Liver (tissue), 9 donors: ENCODE measurements around the gene MPV17L. TPM values are rescaled to one million over a fixed set of nuclear protein-coding genes. Genes with fewer than 3 reads are reported as not detected.

Experiments used
- DNase-seq: peaks from one replicate; pipeline ENCODE4 v3.0.0-alpha.2; 2017; ENCODE audit warnings: low spot score
- H3K27ac ChIP-seq, 2 donors: one replicate each; pipeline ENCODE4 v1.7.0; 2013; ENCODE audit warnings: inconsistent platforms in 2 of 2, low read length in 2 of 2, control low read depth in 1 of 2, low read depth in 1 of 2, mild to moderate bottlenecking in 1 of 2
- H3K27me3 ChIP-seq, 4 donors: one replicate each; pipeline versions ENCODE4 v1.6.1 to v1.7.0; 2013; ENCODE audit warnings: low read length in 3 of 4, inconsistent platforms in 1 of 4, mild to moderate bottlenecking in 1 of 4, moderate library complexity in 1 of 4; ENCODE audit not compliant: control insufficient read depth in 4 of 4, insufficient read depth in 4 of 4
- H3K36me3 ChIP-seq, 4 donors: one replicate each; pipeline versions ENCODE4 v1.6.1 to v1.7.0; 2013; ENCODE audit warnings: low read length in 3 of 4, mild to moderate bottlenecking in 3 of 4, low read depth in 1 of 4, moderate library complexity in 1 of 4; ENCODE audit not compliant: control insufficient read depth in 4 of 4, insufficient read depth in 3 of 4
- H3K4me1 ChIP-seq, 4 donors: one replicate each; pipeline versions ENCODE4 v1.6.1 to v1.7.0; 2013; ENCODE audit warnings: low read length in 3 of 4, mild to moderate bottlenecking in 3 of 4, moderate library complexity in 1 of 4; ENCODE audit not compliant: control insufficient read depth in 4 of 4, insufficient read depth in 4 of 4
- H3K4me3 ChIP-seq, 3 donors: one replicate each; pipeline versions ENCODE4 v1.6.1 to v1.7.0; 2013; ENCODE audit warnings: low read length in 3 of 3, control low read depth in 1 of 3, low read depth in 1 of 3, mild to moderate bottlenecking in 1 of 3
- H3K9ac ChIP-seq, 2 donors: one replicate each; pipeline ENCODE4 v1.7.0; 2013; ENCODE audit warnings: low read length in 2 of 2, mild to moderate bottlenecking in 2 of 2, moderate library complexity in 2 of 2, control low read depth in 1 of 2, low read depth in 1 of 2
- H3K9me3 ChIP-seq, 4 donors: one replicate each; pipeline versions ENCODE4 v1.6.1 to v1.7.0; 2013; ENCODE audit warnings: low read length in 3 of 4; ENCODE audit not compliant: control insufficient read depth in 4 of 4
- FOXA1 ChIP-seq: IDR thresholded peaks from 2 replicates; pipeline ENCODE4 v1.6.1; 2016; ENCODE audit warnings: antibody characterized with exemption
- FOXA2 ChIP-seq: IDR thresholded peaks from 2 replicates; pipeline ENCODE4 v1.6.1; 2016; ENCODE audit warnings: antibody characterized with exemption
- GABPA ChIP-seq, 2 donors: IDR thresholded peaks in 1 of 2; conservative IDR thresholded peaks in 1 of 2; 2 replicates each; pipeline ENCODE4 v1.6.1; 2016; ENCODE audit warnings: antibody characterized with exemption in 2 of 2, mild to moderate bottlenecking in 1 of 2, moderate library complexity in 1 of 2
- HNF4A ChIP-seq, 2 donors: conservative IDR thresholded peaks; 2 replicates each; pipeline ENCODE4 v1.6.1; 2016; ENCODE audit warnings: antibody characterized with exemption in 2 of 2, mild to moderate bottlenecking in 2 of 2
- HNF4G ChIP-seq: IDR thresholded peaks from 2 replicates; pipeline ENCODE4 v1.6.1; 2016; ENCODE audit warnings: antibody characterized with exemption
- JUND ChIP-seq, 2 donors: IDR thresholded peaks; 2 replicates each; pipeline ENCODE4 v1.6.1; 2016; ENCODE audit warnings: antibody characterized with exemption in 2 of 2
- RAD21 ChIP-seq, 2 donors: IDR thresholded peaks; 2 replicates each; pipeline ENCODE4 v1.6.1; 2016; ENCODE audit warnings: antibody characterized with exemption in 2 of 2, mild to moderate bottlenecking in 2 of 2
- RXRA ChIP-seq, 2 donors: IDR thresholded peaks; 2 replicates each; pipeline ENCODE4 v1.6.1; 2017 to 2018; ENCODE audit warnings: antibody characterized with exemption in 2 of 2, mild to moderate bottlenecking in 1 of 2
- SP1 ChIP-seq: IDR thresholded peaks from 2 replicates; pipeline ENCODE4 v1.6.1; 2018; ENCODE audit warnings: antibody characterized with exemption, mild to moderate bottlenecking
- TAF1 ChIP-seq: conservative IDR thresholded peaks from 2 replicates; pipeline ENCODE4 v1.6.1; 2016; ENCODE audit warnings: antibody characterized with exemption, mild to moderate bottlenecking
- YY1 ChIP-seq: IDR thresholded peaks from 2 replicates; pipeline ENCODE4 v1.6.1; 2016; ENCODE audit warnings: antibody characterized with exemption, mild to moderate bottlenecking
- WGBS: extraction: QIAGEN DNeasy Blood & Tissue Kit; methylation state at CpG from one replicate; pipeline ENCODE4 v1.1.7; 2013; 5-methylcytosine and 5-hydroxymethylcytosine counted together
- polyA plus RNA-seq, 2 donors: library from polyadenylated mRNA; stranded (reverse) in 1 of 2; unstranded in 1 of 2; fragments of 200-250 nt in 1 of 2; fragments of >200 nt in 1 of 2; fragmentation: Nextera tagmentation in 1 of 2; extraction: Ambion mirVana in 1 of 2; gene quantifications; one replicate each; pipeline versions ENCODE4 v1.2.1 to v1.2.3, GENCODE V29; 2013 to 2015
- total RNA-seq, 2 donors: library from RNA; depleted of rRNA; stranded (reverse); fragments of >200 nt; gene quantifications; one replicate each; pipeline ENCODE4 v1.2.3, GENCODE V29; 2014
- TF ChIP-seq, protein P1 (sequence below): fragments of 150-350 bp; IDR thresholded peaks from 2 replicates; pipeline ENCODE4 v1.5.1; 2017; ENCODE audit warnings: improper control_type of control experiment, low read depth, low read length; ENCODE audit not compliant: missing input control
- TF ChIP-seq, protein P2 (sequence below): IDR thresholded peaks from 2 replicates; pipeline ENCODE4 v1.6.1; 2016; ENCODE audit warnings: antibody characterized with exemption
- TF ChIP-seq, protein P3 (sequence below): IDR thresholded peaks from 2 replicates; pipeline ENCODE4 v1.6.1; 2016; ENCODE audit warnings: antibody characterized with exemption
- TF ChIP-seq, protein P4 (sequence below): IDR thresholded peaks from 2 replicates; pipeline ENCODE4 v1.6.1; 2016; ENCODE audit warnings: antibody characterized with exemption, mild to moderate bottlenecking
- donor health status: healthy.
- donor health status: healthy.
- donor health status: healthy.
- donor health status: healthy.
- donor health status: healthy.

MPV17L gene
- total and polyA plus RNA-seq, 4 donors = 4.9 to 39.6 (median 8.8) TPM

DNA sequence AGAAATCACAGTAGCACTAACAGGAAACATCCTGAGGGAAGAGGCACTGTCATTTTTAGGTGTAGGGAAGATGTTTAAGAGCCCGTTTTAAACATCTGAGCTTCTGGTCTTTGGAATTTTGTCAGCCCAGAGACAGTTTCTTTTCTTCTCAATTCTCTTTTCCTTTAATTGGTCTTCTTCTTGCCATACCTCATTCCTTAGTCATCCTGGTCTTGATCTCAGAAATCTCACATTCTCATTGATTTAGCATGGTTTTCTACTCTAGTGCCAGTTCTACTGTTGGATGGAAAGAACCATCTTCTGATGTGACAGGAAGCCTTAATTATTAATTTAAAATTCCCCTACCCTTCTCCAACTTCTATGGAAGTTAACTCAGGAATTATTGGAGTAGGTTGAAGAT lies 64.2 kb downstream of the MPV17L start:
- 93% methylated on average over 1 of the region's 1 CpG for WGBS
- Histone ChIP-seq H3K4me3 (no peak overlapping the region), H3K9me3 (no peaks in the 10 kb centered on the region), H3K9ac (no peak overlapping the region), H3K4me1 (peaks cover 2 to 31% (median 14%) of the 10 kb centered on the region in 4 donors), H3K27ac (no peak overlapping the region), H3K27me3 (no peaks in the 10 kb centered on the region), H3K36me3 (no peaks in the 10 kb centered on the region)
- TF ChIP-seq TAF1 = no peak
- TF ChIP-seq, protein P1, sequence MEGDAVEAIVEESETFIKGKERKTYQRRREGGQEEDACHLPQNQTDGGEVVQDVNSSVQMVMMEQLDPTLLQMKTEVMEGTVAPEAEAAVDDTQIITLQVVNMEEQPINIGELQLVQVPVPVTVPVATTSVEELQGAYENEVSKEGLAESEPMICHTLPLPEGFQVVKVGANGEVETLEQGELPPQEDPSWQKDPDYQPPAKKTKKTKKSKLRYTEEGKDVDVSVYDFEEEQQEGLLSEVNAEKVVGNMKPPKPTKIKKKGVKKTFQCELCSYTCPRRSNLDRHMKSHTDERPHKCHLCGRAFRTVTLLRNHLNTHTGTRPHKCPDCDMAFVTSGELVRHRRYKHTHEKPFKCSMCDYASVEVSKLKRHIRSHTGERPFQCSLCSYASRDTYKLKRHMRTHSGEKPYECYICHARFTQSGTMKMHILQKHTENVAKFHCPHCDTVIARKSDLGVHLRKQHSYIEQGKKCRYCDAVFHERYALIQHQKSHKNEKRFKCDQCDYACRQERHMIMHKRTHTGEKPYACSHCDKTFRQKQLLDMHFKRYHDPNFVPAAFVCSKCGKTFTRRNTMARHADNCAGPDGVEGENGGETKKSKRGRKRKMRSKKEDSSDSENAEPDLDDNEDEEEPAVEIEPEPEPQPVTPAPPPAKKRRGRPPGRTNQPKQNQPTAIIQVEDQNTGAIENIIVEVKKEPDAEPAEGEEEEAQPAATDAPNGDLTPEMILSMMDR = no peak
- DNase-seq = no peak

DNA sequence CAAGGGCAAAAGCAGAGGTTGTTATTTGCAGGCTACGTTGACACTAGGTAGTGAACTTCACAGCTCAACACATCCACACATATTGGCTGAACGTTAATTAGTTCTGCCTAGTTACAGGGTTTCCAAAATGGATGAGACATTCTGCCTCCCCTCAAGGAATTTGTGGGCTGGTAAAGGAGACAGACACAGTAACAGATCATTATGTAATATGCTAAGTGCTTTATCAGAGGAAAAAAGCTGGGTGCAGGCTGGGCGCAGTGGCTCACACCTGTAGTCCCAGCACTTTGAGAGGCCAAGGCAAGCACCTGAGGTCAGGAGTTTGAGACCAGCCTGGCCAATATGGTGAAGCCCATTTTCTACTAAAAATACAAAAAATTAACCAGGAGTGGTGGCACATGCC lies 65.0 kb downstream of the MPV17L start:
- H3K9ac ChIP-seq = no peak overlapping the region
- WGBS = 70% methylated on average over 3 of the region's 3 CpGs
- TF ChIP-seq RXRA (IDR thresholded peaks at IDR 0.05) = no peak
- no peak for TF ChIP-seq RAD21 (IDR thresholded peaks at IDR 0.05)
- no peak for TF ChIP-seq YY1
- TF ChIP-seq HNF4A (conservative IDR thresholded peaks at IDR 0.05) = no peak
- TF ChIP-seq, protein P2, sequence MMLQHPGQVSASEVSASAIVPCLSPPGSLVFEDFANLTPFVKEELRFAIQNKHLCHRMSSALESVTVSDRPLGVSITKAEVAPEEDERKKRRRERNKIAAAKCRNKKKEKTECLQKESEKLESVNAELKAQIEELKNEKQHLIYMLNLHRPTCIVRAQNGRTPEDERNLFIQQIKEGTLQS = no peak
- TF ChIP-seq, protein P3, sequence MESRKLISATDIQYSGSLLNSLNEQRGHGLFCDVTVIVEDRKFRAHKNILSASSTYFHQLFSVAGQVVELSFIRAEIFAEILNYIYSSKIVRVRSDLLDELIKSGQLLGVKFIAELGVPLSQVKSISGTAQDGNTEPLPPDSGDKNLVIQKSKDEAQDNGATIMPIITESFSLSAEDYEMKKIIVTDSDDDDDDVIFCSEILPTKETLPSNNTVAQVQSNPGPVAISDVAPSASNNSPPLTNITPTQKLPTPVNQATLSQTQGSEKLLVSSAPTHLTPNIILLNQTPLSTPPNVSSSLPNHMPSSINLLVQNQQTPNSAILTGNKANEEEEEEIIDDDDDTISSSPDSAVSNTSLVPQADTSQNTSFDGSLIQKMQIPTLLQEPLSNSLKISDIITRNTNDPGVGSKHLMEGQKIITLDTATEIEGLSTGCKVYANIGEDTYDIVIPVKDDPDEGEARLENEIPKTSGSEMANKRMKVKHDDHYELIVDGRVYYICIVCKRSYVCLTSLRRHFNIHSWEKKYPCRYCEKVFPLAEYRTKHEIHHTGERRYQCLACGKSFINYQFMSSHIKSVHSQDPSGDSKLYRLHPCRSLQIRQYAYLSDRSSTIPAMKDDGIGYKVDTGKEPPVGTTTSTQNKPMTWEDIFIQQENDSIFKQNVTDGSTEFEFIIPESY = no peak
- no peak for TF ChIP-seq FOXA2

DNA sequence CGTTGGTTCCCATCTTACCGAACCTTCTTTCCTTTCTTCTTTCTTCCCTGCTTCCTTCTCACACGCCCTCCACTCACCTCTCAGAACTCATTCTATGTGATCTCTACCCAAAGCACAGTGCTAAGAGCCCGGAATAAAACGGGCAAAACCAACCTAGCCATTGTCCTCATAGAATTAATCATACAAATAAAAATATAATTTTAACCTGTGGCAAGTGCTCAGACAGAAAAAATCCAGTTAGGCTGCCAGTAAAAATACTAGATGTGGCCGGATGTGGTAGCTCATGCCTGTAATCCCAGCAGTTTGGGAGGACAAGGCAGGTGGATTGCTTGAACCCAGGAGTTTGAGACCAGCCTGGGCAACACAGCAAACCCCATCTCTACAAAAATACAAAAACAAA lies 65.8 kb downstream of the MPV17L start:
- Histone ChIP-seq H3K27me3 (no peaks in the 10 kb centered on the region), H3K27ac (no peak overlapping the region), H3K4me1 (peaks cover under 1 to 16% (median 5%) of the 10 kb centered on the region in 4 donors), H3K9ac (no peak overlapping the region), H3K9me3 (no peaks in the 10 kb centered on the region), H3K36me3 (no peaks in the 10 kb centered on the region), H3K4me3 (no peak overlapping the region)
- TF ChIP-seq, protein P4, sequence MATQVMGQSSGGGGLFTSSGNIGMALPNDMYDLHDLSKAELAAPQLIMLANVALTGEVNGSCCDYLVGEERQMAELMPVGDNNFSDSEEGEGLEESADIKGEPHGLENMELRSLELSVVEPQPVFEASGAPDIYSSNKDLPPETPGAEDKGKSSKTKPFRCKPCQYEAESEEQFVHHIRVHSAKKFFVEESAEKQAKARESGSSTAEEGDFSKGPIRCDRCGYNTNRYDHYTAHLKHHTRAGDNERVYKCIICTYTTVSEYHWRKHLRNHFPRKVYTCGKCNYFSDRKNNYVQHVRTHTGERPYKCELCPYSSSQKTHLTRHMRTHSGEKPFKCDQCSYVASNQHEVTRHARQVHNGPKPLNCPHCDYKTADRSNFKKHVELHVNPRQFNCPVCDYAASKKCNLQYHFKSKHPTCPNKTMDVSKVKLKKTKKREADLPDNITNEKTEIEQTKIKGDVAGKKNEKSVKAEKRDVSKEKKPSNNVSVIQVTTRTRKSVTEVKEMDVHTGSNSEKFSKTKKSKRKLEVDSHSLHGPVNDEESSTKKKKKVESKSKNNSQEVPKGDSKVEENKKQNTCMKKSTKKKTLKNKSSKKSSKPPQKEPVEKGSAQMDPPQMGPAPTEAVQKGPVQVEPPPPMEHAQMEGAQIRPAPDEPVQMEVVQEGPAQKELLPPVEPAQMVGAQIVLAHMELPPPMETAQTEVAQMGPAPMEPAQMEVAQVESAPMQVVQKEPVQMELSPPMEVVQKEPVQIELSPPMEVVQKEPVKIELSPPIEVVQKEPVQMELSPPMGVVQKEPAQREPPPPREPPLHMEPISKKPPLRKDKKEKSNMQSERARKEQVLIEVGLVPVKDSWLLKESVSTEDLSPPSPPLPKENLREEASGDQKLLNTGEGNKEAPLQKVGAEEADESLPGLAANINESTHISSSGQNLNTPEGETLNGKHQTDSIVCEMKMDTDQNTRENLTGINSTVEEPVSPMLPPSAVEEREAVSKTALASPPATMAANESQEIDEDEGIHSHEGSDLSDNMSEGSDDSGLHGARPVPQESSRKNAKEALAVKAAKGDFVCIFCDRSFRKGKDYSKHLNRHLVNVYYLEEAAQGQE = no peak
- TF ChIP-seq, protein P1 = no peak
- TF ChIP-seq YY1 (no peak), TAF1 (no peak), JUND (IDR thresholded peaks at IDR 0.05) (no peak), RXRA (IDR thresholded peaks at IDR 0.05) (no peak), FOXA1 (no peak), GABPA (IDR thresholded peaks at IDR 0.05 in 1 of 2, conservative IDR thresholded peaks at IDR 0.05 in 1 of 2) (no peak), HNF4G (no peak), SP1 (no peak), RAD21 (IDR thresholded peaks at IDR 0.05) (no peak)
- TF ChIP-seq, protein P3 = no peak
- 94% methylated on average over 6 of the region's 6 CpGs for WGBS
- no peak for DNase-seq

More for the DNA sequence above, 65.0 kb downstream of the MPV17L start:
- no peaks in the 10 kb centered on the region for H3K27me3 ChIP-seq
- DNase-seq = no peak
- no peaks in the 10 kb centered on the region for H3K36me3 ChIP-seq
- no peak overlapping the region for H3K4me3 ChIP-seq
- H3K9me3 ChIP-seq = no peaks in the 10 kb centered on the region
- H3K4me1 ChIP-seq = peaks cover 2 to 24% (median 11%) of the 10 kb centered on the region in 4 donors
- no peak overlapping the region for H3K27ac ChIP-seq
